ENCODE data around the gene COL4A2.

GRCh38 chr13:110293037-110293436 lies 14.0 kb upstream of the COL4A2 start:
- TF ChIP-seq POLR2A (IDR thresholded peaks at IDR 0.05) (no peak), CTCF (IDR thresholded peaks at IDR 0.05) (no peak)
